ENCODE measurements around the gene GHR. TPM values are rescaled to one million over a fixed set of nuclear protein-coding genes. Genes with fewer than 3 reads are reported as not detected.

GHR gene
- total and polyA plus RNA-seq, 12 donors, result 4.1 to 15.1 (median 11.5) TPM

GRCh38 chr5:42605490-42605889, 182.3 kb downstream of the GHR start:
- WGBS, 2 donors, result 73 to 81% methylated on average over 2 of the region's 2 CpGs
- peaks cover 0 to 23% (median 11%) of the 10 kb centered on the region in 9 donors for H3K4me1 ChIP-seq
- ATAC-seq, result no peak
- H3K27me3 ChIP-seq, result no peaks in the 10 kb centered on the region
- no peaks in the 10 kb centered on the region for H3K9me3 ChIP-seq
- H3K27ac ChIP-seq, result no peak overlapping the region
- intact Hi-C loops (cut with DNase I), result no loop called here
- no peak for DNase-seq
- TF ChIP-seq CTCF (IDR thresholded peaks at IDR 0.05), result no peak
- H3K4me3 ChIP-seq, result no peak overlapping the region
- H3K36me3 ChIP-seq, result no peaks in the 10 kb centered on the region

GRCh38 chr5:42606464-42606869, 183.2 kb downstream of the GHR start:
- ATAC-seq (peak in 1 of 8 donors; percentile 18), DNase-seq (no peak)
- H3K27ac ChIP-seq, result no peak overlapping the region
- no peak overlapping the region for H3K4me3 ChIP-seq
- WGBS, 2 donors, result 65 to 83% methylated on average over 4 of the region's 4 CpGs
- H3K27me3 ChIP-seq, result no peaks in the 10 kb centered on the region
- no peaks in the 10 kb centered on the region for H3K9me3 ChIP-seq
- TF ChIP-seq CTCF (IDR thresholded peaks at IDR 0.05), result no peak
- no peaks in the 10 kb centered on the region for H3K36me3 ChIP-seq
- H3K4me1 ChIP-seq, result peaks cover 0 to 23% (median 11%) of the 10 kb centered on the region in 9 donors
- intact Hi-C loops (cut with DNase I), result no loop called here

GRCh38 chr5:42611437-42611836, 188.2 kb downstream of the GHR start:
- TF ChIP-seq CTCF (IDR thresholded peaks at IDR 0.05), result no peak
- Histone ChIP-seq H3K4me1 (peaks cover 0 to 14% (median 4%) of the 10 kb centered on the region in 9 donors), H3K27ac (no peak overlapping the region), H3K27me3 (no peaks in the 10 kb centered on the region), H3K36me3 (no peaks in the 10 kb centered on the region), H3K4me3 (no peak overlapping the region), H3K9me3 (no peaks in the 10 kb centered on the region)
- DNase-seq (no peak), ATAC-seq (no peak)
- intact Hi-C loops (cut with DNase I), result no loop called here
- 94 to 95% methylated on average over 1 of the region's 1 CpG for WGBS, 2 donors

- ATAC-seq, result peak in 1 of 8 donors; percentile 60
Observed at GRCh38 chr5:42612750-42613366, 189.6 kb downstream of the GHR start.

More at GRCh38 chr5:42612750-42613366, 189.6 kb downstream of the GHR start:
- Histone ChIP-seq H3K27ac (no peak overlapping the region), H3K4me1 (peaks cover 0 to 14% (median 4%) of the 10 kb centered on the region in 9 donors), H3K9me3 (no peaks in the 10 kb centered on the region), H3K4me3 (no peak overlapping the region), H3K36me3 (no peaks in the 10 kb centered on the region), H3K27me3 (no peaks in the 10 kb centered on the region)
- no peak for TF ChIP-seq CTCF (IDR thresholded peaks at IDR 0.05)
- WGBS, 2 donors, result 70 to 84% methylated on average over 3 of the region's 3 CpGs
- no peak for DNase-seq
- intact Hi-C loops (cut with DNase I), result no loop called here

Measured in heart right ventricle (tissue), 16 donors.